Head of caudate nucleus (tissue), 42 donors: ENCODE results near the gene NAA60.

ENCODE experiments used
- DNase-seq, 42 donors: peaks; one replicate each; pipeline versions ENCODE4 v3.0.0 to v3.0.0-alpha.2; 2020 to 2021; ENCODE audit warnings: mixed read lengths in 7 of 42
- intact Hi-C: fragments of 100-400 bp; cut with DNase I; formaldehyde crosslinking; loops from one replicate; pipeline ENCODE4 v1.15.0; 2022

NAA60 gene

DNA sequence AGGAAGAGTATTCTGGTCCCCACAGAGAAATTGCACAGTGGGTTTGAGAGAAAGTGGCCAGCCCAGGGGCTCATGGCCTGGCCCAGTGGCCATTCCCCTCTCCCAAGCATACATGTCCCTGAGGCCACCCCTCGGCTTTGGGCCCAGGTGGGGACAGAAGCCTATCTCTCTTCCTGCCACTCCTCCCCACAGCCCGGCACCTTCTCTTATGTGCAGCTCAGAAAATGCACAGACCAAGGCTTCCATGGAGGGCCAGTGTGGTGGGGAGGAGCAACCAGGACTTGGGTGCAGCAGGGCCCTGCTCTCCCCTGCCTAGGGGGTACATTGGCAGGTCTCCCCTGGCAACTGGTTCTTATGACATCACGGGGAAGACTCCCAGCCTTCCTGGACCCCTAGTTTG lies 51.7 kb downstream of the NAA60 start, which contains the start of gene C16orf90:
Gene C16orf90 (minus strand): TSS at position 314 of the 400 bp plus-strand sequence. CDS start 68 bp downstream, at position 246.
- intact Hi-C loops: no loop called here
- DNase-seq: peak in 1 of 42 donors; percentile 7

DNA sequence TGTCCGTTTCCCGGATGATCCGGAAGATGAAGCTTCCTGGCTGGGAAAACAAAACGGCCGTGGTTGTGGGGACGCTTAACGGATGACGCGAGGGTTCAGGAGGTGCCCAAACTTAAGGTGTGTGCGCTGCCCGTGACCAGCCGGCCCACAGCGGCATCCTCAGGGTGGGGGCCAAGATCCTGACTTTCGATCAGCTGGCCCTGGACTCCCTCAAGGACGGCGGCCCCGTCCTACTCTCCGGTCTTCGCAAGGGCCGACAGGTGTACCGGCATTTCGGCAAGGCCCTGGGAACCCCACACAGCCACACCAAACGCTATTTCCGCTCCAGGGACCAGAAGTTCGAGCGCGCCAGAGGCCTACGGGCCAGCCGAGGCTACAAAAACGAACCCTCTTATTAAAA lies 52.9 kb downstream of the NAA60 start:
- peak in 2 of 42 donors; percentile 26 to 37 for DNase-seq
- intact Hi-C loops: no loop called here

DNA sequence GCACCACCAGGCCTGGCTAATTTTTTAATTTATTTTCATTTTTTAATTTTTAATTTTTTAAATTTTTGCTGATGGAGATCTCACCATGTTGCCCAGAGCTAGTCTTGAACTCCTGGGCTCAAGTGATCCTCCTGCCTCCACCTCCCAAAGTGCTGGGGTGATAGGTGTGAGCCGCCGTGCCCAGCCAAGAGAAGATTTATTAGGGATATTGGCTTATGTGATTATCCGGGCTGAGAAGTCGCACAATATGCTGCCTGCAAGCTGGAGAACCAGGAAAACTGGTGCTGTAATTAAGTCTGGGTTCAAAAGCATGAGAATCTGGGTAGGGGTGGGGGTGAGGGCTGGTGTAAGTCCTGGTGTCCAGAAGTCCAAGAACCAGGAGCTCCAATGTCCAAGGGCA lies 54.3 kb downstream of the NAA60 start:
- no peak for DNase-seq
- intact Hi-C loops: no loop called here

DNA sequence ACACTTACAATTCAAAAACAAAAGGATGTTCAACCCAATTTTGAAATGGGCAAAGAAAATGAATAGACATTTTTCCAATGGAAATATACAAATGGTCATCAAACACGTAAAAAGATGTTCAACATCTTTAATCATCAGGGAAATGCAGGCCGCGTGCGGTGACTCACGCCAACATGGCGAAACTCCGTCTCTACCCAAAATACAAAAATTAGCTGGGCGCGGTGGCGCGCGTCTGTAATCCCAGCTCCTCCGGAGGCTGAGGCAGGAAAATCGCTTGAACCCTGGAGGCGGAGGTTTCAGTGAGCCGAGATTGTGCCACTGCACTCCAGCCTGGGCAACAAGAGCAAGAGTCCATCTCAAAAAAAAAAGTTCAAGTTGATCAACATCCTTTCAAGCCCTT lies 55.5 kb downstream of the NAA60 start:
- intact Hi-C loops: no loop called here

DNA sequence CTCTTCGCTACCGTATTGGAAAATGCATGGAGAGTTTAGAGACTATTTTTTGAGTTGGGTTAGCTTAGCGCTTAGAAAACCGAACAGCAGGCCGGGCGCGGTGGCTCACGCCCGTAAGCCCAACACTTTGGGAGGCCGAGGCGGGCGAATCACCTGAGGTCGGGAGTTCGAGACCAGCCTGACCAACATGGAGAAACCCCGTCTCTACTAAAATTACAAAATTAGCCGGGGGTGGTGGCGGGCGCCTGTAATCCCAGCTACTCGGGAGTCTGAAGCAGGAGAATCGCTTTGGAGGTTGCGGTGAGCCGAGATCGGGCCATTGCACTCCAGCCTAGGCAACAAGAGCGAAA lies 57.9 kb downstream of the NAA60 start:
- DNase-seq: peak in 2 of 42 donors; percentile 8 to 27
- intact Hi-C loops: loop anchor here (2.0 to 5.0 kb wide), 2 partner anchors 44 to 237 kb away; no protein-coding TSS in a partner anchor

More for the DNA sequence above, 55.5 kb downstream of the NAA60 start:
- DNase-seq: peak in 1 of 42 donors; percentile 33

DNA sequence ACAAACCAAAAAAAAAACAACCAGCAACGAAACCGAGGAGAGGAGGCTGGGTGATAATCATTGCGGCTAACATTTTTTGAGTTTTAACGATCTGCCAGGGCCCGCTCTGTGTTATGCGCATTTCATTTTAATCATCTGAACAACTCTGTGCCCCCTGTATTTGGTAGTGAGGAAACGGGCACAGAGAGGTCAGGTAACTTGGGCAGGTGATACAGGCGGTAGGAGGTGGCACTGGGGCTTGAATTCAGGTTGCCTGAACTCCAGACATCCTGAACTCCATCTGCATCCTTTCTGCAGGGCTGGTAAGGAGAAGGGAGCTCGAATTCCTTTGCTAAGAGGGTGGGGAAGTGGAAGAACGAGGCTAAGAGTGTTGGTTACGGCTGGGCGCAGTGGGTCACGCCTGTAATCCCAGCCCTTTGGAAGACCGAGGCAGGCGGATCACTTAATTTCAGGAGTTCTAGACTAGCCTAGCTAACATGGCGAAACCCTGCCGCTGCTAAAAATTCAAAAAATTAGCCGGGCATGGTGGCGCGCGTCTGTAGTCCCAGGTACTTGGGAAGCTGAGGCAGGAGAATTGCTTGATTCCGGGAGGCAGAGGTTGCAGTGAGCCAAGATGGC lies 58.4 kb downstream of the NAA60 start:
- DNase-seq: peak in 2 of 42 donors; percentile 16
- intact Hi-C loops: loop anchor here (2.0 to 5.0 kb wide), 2 partner anchors 45 to 237 kb away; no protein-coding TSS in a partner anchor

DNA sequence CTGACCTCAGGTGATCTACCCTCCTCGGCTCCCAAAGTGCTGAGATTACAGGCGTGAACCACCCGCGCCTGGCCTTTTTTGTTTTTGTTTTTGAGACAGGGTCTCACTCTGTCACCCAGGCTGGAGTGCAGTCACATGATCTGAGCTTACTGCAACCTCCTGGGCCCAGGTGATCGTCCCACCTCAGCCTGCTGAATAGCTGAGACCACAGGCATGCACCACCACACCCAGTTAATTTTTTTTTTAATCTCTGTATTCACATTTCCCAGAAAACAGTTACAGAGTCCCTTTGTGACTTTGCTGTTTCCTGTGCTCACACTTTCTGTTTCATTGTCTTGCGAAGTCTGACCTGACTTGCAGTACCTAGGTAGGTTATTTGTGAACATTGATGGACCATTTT lies 60.0 kb downstream of the NAA60 start:
- DNase-seq: peak in 2 of 42 donors; percentile 15 to 20
- intact Hi-C loops: loop anchor here (5.0 kb wide), 1 partner anchor 46 kb away; no protein-coding TSS in a partner anchor

DNA sequence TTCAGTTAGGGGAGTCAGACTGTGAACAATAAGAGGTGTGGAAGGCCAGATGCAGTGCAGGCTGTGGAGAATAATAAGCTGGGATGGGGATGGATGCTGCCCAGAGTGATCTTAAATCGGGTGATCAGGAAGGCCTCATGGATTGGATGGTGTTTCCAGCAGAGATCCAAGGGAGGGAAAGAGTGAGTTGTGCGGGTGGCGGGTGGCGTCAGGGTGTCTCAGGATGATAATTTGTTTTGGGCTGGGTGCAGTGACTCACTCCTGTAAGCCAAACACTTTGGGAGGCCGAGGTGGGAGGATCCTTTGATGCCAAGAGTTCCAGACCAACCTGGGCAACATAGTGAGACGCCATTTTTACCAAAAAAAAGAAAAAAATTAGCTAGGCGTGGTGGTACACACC lies 65.3 kb downstream of the NAA60 start:
- peak in 2 of 42 donors; percentile 15 to 27 for DNase-seq
- intact Hi-C loops: no loop called here

DNA sequence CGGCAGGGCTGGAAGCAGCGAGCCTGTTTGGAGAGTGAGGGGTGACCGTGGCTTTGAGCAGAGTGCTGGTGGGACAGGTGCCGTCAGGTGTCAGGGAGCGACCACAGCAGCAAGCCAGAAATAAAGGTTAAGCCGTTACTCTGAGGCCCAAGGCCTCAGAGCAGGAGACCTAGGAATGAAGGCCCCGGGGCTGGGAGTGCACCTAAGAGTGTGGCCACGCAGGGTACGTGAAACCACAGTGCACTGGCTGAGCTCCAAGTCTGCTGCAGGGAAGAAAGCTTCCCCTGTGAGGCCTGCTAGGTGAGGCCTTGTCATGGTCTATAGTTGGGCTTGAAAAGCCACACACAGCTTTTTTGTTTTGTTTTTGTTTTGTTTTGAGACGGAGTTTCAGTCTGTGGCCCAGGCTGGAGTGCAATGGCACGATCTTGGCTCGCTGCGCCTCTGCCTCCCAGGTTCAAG lies 66.0 kb downstream of the NAA60 start:
- DNase-seq: peak in 2 of 42 donors; percentile 11 to 23
- intact Hi-C loops: no loop called here

DNA sequence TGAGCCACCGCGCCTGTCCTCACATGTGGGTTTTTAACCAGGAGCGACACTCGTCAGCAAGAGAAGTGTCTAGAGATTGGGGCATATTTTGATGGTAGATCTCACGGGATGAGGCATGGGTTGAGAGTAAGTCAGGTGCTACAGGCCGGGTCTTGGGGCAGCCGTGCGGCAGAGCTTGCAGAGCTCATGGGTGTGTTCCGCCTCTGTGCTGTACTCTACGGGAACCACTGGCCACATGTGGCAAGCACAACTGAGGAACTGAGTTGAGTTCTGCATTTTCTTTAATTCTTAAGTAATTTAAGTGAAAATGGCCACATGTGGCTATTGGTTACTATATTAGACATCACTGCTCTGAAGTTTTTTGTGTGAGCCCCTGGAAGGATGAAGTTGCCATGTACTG lies 66.9 kb downstream of the NAA60 start:
- DNase-seq: peak in 2 of 42 donors; percentile 6 to 7
- intact Hi-C loops: no loop called here

DNA sequence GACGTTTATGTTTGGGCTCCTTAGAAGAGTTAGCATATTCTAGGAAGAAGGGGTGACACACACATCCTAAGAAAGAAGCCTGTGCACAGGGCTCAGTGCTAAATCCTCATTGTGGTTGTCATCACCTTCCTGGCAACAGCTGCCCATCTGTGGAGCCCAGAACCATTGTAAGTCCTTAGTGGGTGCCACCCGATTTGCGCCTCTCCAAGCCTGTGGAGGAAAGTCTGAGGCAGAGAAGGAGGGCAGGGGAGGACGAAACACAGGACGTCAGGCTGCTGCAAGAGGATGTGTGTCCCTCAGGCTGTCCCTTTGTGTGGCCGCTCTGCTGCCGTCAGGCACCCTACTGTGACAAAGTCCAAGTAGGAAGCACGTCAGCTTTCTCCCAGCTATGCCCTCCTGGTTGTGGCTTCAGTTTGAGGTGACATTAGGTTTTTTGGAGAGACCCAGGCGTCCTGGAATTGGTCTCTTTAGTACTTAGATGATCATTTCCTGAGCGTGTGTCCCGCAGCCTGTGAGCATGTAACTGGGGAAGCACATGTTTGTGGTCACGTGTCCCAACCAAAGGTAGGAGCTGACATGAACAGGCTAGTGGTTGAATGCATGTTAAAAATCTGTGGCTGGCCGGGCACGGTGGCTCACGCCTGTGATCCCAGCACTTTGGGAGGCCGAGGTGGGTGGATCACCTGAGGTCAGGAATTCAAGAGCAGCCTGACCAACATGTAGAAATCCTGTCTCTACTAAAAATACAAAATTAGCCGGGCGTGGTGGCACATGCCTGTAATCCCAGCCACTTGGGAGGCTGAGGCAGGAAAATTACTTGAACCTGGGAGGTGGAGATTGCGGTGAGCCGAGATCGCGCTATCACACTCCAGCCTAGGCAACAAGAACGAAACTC lies 68.1 kb downstream of the NAA60 start:
- peak in 2 of 42 donors; percentile 16 for DNase-seq
- intact Hi-C loops: no loop called here

DNA sequence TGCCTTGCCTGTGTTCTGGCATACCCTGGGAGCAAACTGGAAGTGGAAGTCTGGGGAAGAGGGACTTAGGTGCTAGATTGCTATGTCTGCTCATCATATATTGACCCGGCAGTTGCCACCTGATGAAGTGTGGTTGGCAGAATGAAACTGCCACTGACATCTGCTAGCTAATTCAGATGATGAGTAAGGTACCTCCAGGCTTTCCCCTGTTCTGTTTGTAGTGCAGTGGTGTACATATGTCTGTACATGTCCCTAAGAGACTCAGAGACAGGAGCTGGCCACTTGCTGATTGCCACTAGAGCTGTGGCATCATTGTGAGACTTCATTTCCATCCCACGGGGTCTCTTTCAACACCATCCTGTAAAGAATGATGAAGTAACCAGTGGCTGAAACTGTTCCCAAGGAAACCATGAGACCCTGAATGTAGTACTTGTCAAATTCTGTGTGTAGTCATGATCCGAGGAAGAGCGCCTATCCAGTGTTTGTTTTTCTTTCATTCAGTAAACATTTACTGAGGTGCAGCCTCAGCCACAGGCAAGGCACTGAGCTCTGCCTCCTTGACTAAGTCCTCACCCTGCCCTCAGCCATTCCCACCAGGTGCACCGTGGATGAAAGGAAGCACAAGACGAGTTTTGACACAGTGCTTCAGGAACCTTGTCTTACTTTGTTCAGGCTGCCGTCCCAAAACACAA lies 70.6 kb downstream of the NAA60 start:
- intact Hi-C loops: no loop called here
- DNase-seq: peak in 2 of 42 donors; percentile 2 to 10

DNA sequence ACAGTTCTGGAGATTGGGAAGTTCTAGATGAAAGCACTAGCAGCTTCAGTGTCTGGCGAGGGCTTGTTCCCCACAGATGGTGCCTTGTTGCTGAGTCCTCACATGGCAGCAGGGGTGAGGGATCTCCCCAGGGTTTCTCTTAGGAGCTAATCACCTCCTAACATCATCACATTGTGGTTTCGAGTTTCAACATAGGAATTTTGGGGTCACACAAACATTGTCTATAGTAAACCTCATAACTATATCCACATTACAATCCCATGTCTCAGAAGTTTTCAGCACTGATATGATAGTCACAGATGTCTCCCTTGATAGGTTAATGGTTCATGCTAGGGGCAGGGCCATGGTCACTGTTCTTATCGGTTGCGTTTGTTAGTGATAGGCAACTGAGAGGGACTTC lies 71.1 kb downstream of the NAA60 start:
- DNase-seq: peak in 1 of 42 donors; percentile 2
- intact Hi-C loops: no loop called here

DNA sequence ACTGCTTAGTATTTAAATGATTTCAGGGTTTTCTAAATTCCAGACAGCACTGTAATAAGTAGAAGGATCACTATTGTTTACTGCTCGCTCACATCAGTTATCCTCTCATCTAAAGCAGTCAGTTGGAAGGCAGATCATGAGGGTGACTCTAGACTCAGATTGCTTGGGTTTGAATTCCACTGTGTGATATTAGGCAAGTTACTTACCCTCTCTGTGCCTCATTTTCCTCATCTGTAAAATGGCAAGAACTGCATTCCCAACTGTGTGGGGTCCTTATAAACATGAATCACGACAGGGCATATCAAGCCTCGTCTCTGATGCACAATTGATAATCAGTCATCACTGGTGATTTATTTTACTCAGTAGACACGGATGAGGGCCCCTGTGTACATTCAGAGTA lies 72.4 kb downstream of the NAA60 start:
- intact Hi-C loops: no loop called here
- no peak for DNase-seq

DNA sequence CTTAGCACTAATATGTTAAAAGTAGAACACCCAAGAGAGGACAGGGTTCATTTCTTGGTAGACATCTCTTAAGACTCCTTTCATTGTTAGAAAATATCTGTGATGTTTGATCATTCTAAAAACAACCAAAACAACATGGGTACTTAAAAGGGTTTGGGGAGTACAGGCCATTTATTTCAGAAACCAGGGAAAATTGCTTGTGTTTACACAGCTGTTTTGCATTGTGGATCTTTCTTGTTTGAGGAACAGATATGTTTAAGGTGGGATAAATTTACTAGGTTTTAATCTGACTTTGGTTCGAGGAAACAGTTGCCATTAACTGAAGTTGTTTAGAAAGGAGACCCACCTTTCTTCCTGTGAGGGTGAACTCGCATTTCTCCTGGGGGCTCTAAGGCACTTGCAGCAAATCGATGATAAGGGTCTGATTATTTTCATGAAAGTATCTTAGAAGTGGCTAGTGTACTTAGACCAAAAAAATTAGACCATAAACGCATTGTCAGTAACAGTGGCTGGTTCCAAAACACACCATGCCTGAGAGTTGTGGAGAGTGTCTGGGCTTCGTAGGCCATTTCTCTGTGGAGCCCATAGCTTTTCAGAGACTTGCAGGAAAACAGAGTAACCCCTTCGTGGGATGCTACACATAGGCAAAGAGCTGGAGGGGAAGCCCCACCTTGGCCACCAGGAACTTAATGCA lies 75.0 kb downstream of the NAA60 start:
- intact Hi-C loops: no loop called here
- peak in 1 of 42 donors; percentile 3 for DNase-seq

DNA sequence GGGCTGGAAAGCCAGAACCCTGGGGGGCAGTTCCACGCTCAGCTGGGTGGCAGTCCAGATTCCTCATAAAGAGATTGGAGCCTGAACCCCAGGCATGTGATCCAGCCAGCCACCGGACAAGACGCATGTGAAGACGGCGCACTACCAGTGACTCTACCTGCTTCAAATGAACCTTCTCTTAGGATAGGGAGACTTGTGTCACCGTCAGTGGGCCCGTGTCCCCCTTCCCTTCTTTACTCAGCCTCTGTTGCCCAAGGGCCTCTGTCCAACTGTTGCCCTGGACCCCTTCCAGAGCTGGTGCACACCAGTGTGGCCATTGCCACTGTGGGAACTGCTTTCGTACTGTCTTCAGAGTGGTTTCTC lies 75.5 kb downstream of the NAA60 start:
- peak in 1 of 42 donors; percentile 13 for DNase-seq
- intact Hi-C loops: no loop called here

DNA sequence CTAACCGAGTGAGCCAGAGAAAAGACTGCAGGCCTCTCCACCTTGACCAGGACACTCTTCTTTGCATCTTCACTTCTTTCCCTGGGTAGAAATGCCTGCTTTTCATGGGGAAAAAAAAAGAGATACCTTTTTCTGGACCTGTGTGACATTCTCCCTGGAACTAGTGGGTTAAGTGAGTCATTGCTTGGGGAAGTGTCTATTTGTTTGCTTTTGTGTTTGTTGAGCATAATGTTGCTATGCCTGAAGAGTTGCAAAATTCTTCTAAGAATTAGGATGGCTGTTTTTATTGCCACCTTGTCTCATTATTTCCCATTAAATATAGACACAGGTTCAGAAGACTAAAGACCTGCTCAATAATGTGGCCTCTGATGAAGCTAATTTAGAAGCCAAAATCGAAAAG lies 76.1 kb downstream of the NAA60 start:
- intact Hi-C loops: no loop called here
- no peak for DNase-seq

DNA sequence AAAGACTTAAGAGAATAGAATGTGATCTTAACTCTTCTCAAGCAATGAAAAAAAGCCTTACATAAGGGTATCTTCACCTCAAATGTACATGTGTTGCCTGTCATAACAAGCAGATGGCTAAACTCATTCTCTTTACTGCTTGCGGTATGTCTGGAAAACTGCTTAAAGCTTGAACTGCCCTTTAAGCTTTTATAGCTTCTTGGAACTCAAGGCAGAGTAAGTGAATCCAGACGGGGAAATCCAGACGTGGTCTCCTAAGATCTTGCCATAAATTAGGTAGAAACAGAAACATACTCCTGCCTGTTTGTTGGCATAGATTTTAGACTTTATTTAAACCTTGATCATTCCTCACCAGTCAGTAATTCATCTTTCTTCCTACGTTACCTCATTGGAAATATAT lies 76.9 kb downstream of the NAA60 start:
- intact Hi-C loops: no loop called here
- no peak for DNase-seq

DNA sequence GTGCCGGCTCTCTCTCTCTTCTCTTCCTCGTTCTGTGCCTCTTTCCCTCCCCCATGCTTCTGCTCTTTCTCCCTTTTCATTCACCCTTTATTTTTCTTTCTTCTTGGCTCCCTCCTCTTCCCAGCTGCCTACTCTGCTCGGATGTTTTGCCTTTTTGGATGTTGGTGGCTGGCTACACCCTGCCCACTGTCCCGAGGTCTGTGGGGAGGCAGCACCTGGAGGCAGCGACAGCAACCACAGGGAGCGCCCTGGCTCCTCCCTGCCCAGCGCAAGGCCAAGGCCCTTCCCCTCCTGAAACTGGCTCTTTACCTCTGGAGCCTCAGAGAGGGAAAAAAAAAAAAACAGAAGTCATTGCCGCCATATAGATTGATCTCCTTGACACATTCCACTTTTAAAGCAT lies 77.4 kb downstream of the NAA60 start:
- intact Hi-C loops: no loop called here
- DNase-seq: peak in 1 of 42 donors; percentile 5
